GM23248 (cell line): ENCODE data around the gene BEND3.
"Not testable (repeated sequence)": the region's sequence is repeated elsewhere in the genome, so short reads cannot be mapped to it uniquely, and the experiment has no call there.

Experiments used
- EZH2 ChIP-seq: fragments of 200-600 bp; sonication (generic); IDR thresholded peaks from 2 replicates; pipeline ENCODE4 v1.6.1; 2018; ENCODE audit warnings: antibody characterized with exemption, mild to moderate bottlenecking; ENCODE audit not compliant: insufficient read depth, poor library complexity, severe bottlenecking
- EZH2phosphoT487 ChIP-seq: fragments of 200-600 bp; sonication (generic); IDR thresholded peaks from 2 replicates; pipeline ENCODE4 v1.6.1; 2018; ENCODE audit warnings: antibody characterized with exemption, moderate library complexity, mild to moderate bottlenecking, low read depth; ENCODE audit not compliant: insufficient read depth

- TF ChIP-seq EZH2, EZH2phosphoT487: not testable (repeated sequence)
These were observed 49.0 kb upstream of the BEND3 start for GRCh38 chr6:107164299-107164698.
